ENCODE measurements around the gene DYNLT2B.

Gene DYNLT2B

DNA sequence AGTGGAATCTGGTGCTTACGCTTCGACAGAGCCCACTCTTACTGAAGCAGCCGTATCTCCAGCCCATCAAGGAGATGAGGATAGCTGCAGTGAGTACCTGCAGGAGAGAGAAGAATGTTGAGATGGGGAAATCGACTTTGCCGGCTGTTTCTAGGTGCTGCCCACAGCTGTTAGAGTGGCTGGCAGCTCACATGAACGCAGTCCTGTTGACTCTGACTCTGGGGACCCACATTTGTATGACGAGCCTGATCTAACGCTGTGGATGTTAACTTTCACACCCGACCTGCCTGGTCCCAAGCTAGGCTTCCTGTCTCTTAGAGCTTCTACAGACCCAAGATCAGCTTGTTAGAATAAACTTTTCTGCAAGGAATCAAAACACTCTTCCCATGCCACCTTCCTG, 8.9 kb upstream of the DYNLT2B start:
- DNase-seq (ENCODE audit: low read depth): no peak
- TF ChIP-seq CTCF (conservative IDR thresholded peaks at IDR 0.05; ENCODE audit: low read length): no peak
- no peak overlapping the region for H3K4me3 ChIP-seq (ENCODE audit: low read length)

- TF ChIP-seq CTCF (conservative IDR thresholded peaks at IDR 0.05; ENCODE audit: low read length): peak; percentile 28
- no peak overlapping the region for H3K4me3 ChIP-seq (ENCODE audit: low read length)
- peak; percentile 16 for DNase-seq (ENCODE audit: low read depth)
Observed at GRCh38 chr3:196323691-196324090, 5.7 kb upstream of the DYNLT2B start.

DNA sequence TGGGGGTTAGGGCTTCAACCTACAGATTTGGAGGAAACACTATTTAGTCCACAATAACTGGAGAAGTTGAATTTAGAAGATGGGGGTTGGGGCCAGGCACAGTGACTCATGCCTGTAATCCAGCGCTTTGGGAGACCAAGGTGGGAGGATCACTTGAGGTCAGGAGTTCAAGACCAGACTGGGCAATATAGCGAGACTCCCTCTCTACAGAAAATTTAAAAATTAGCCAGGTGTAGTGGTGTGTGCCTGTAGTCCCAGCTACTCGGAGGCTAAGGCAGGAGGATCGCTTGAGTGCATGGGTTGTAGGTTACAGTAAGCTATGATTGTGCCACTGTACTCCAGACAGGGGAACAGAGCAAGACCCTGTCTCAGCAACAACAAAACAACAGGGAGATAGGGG, 5.0 kb upstream of the DYNLT2B start:
- TF ChIP-seq CTCF (conservative IDR thresholded peaks at IDR 0.05; ENCODE audit: low read length): no peak
- DNase-seq (ENCODE audit: low read depth): no peak
- no peak overlapping the region for H3K4me3 ChIP-seq (ENCODE audit: low read length)

DNA sequence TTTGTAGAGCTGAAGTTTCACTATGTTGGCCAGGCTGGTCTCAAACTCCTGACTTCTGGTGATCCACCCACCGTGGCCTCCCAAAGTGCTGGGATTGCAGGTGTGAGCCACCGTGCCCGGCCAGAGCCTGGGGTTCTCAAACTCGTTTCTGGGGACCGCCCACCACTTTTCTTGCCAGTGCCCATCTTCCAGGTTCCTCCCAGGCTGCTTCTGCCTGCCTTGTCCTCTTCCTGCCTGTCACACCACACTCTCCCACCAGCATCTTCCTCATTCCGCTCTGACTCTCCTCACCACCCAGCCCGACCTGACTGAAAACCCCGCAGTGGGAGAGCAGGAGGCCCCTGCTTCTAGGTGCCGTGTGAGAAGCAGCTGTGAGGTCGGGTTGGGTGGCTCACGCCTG, 3.1 kb upstream of the DYNLT2B start:
- no peak for DNase-seq (ENCODE audit: low read depth)
- TF ChIP-seq CTCF (conservative IDR thresholded peaks at IDR 0.05; ENCODE audit: low read length): no peak
- no peak overlapping the region for H3K4me3 ChIP-seq (ENCODE audit: low read length)

GRCh38 chr3:196320137-196320536, 2.1 kb upstream of the DYNLT2B start:
- DNase-seq (ENCODE audit: low read depth): no peak
- no peak for TF ChIP-seq CTCF (conservative IDR thresholded peaks at IDR 0.05; ENCODE audit: low read length)
- no peak overlapping the region for H3K4me3 ChIP-seq (ENCODE audit: low read length)

GRCh38 chr3:196316799-196317686, 997 bp downstream of the DYNLT2B start:
- H3K4me3 ChIP-seq (ENCODE audit: low read length): peak overlapping the region; percentile 90
- DNase-seq (ENCODE audit: low read depth): peak; percentile 25

- DNase-seq (ENCODE audit: low read depth): no peak
- H3K4me3 ChIP-seq (ENCODE audit: low read length): no peak overlapping the region
- TF ChIP-seq CTCF (conservative IDR thresholded peaks at IDR 0.05; ENCODE audit: low read length): no peak
Observed at GRCh38 chr3:196315821-196316220, 2.2 kb downstream of the DYNLT2B start.

Measured in AG10803 (cell line).